GM12892 (cell line): ENCODE measurements around the gene CLDN18.

Experiments used
- POLR2A ChIP-seq: IDR thresholded peaks from 2 replicates; pipeline ENCODE4 v1.6.1; 2011; ENCODE audit warnings: low read depth, low read length, control low read depth
- TAF1 ChIP-seq: IDR thresholded peaks from 2 replicates; pipeline ENCODE4 v1.6.1; 2011; ENCODE audit warnings: low read depth, mild to moderate bottlenecking, control low read depth, low read length, borderline replicate concordance

- TF ChIP-seq TAF1 (no peak), POLR2A (no peak)
Measured at GRCh38 chr3:137978328-137978727, 31.6 kb upstream of the CLDN18 start.
